Activated CD8-positive, alpha-beta T cell treated with anti-CD3 and anti-CD28 coated beads for 36 hours (primary cell): Measurements from ENCODE around the gene RAB6C. TPM values are rescaled to one million over a fixed set of nuclear protein-coding genes. Genes with fewer than 3 reads are reported as not detected.
"Not testable (repeated sequence)": the region's sequence is repeated elsewhere in the genome, so short reads cannot be mapped to it uniquely, and the experiment has no call there.

ENCODE experiments used
- ATAC-seq: fragments of 200-7000 bp; cut with Tn5 transposase; one replicate; pipeline ENCODE4 v1.10.0; 2021; ENCODE audit warnings: mild to moderate bottlenecking, moderate library complexity
- CTCF ChIA-PET: fragments of 350-600 bp; sonication (Branson Sonifier 250); formaldehyde crosslinking; loops from one replicate; lab custom pipeline; 2021; ENCODE audit warnings: antibody characterized with exemption; lab: Charles Lee
- POLR2A ChIA-PET: fragments of 350-600 bp; sonication (Branson Sonifier 250); formaldehyde crosslinking; loops from one replicate; lab custom pipeline; 2021; ENCODE audit warnings: antibody characterized with exemption; lab: Charles Lee
- DNase-seq: peaks from one replicate; pipeline ENCODE4 v3.0.0-alpha.2; 2020
- H3K27ac Mint-ChIP-seq: one replicate; pipeline ENCODE4 v1.8.0; 2021; ENCODE audit warnings: mild to moderate bottlenecking, mixed read lengths
- H3K27me3 Mint-ChIP-seq: one replicate; pipeline ENCODE4 v1.8.0; 2021; ENCODE audit warnings: mixed read lengths
- H3K36me3 Mint-ChIP-seq: one replicate; pipeline ENCODE4 v1.8.0; 2021; ENCODE audit warnings: low read depth, mixed read lengths
- H3K4me1 Mint-ChIP-seq: one replicate; pipeline ENCODE4 v1.8.0; 2021; ENCODE audit warnings: low read depth, mixed read lengths
- H3K4me3 Mint-ChIP-seq: one replicate; pipeline ENCODE4 v1.8.0; 2021; ENCODE audit warnings: mild to moderate bottlenecking, moderate library complexity, mixed read lengths
- H3K9me3 Mint-ChIP-seq: one replicate; pipeline ENCODE4 v1.8.0; 2021; ENCODE audit warnings: mixed read lengths
- CTCF ChIP-seq: fragments of 200-600 bp; IDR thresholded peaks from one replicate; pipeline ENCODE4 v1.8.0; 2022; ENCODE audit warnings: antibody characterized with exemption, mild to moderate bottlenecking
- intact Hi-C: fragments of 100-400 bp; cut with micrococcal nuclease; formaldehyde crosslinking; loops from one replicate; pipeline ENCODE4 v1.10.0; 2022
- total RNA-seq, 2 experiments: library from RNA; stranded (reverse); gene quantifications; one replicate each; pipeline ENCODE4 v1.2.3, GENCODE V29; 2021

The RAB6C gene
- total RNA-seq, 2 experiments from 2014 or later = not detected

- CTCF ChIA-PET = no interaction called here
- H3K36me3 Mint-ChIP-seq = no peaks in the 10 kb centered on the region
- no peaks in the 10 kb centered on the region for H3K9me3 Mint-ChIP-seq
- no peak for TF ChIP-seq CTCF
- intact Hi-C loops = no loop called here
- peaks cover 25% of the 10 kb centered on the region for H3K27me3 Mint-ChIP-seq
- peaks cover 3% of the 10 kb centered on the region for H3K4me1 Mint-ChIP-seq
- ATAC-seq (no peak), DNase-seq (no peak)
- H3K4me3 Mint-ChIP-seq = no peak overlapping the region
- POLR2A ChIA-PET = no interaction called here
- H3K27ac Mint-ChIP-seq = no peak overlapping the region
Measured at GRCh38 chr2:129977986-129978385, 1.5 kb upstream of the RAB6C start.

DNA sequence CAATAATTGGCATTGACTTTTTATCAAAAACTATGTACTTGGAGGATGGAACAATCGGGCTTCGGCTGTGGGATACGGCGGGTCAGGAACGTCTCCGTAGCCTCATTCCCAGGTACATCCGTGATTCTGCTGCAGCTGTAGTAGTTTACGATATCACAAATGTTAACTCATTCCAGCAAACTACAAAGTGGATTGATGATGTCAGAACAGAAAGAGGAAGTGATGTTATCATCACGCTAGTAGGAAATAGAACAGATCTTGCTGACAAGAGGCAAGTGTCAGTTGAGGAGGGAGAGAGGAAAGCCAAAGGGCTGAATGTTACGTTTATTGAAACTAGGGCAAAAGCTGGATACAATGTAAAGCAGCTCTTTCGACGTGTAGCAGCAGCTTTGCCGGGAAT is 780 bp downstream of the RAB6C start:
- POLR2A ChIA-PET, CTCF ChIA-PET, H3K9me3 Mint-ChIP-seq, DNase-seq, H3K4me3 Mint-ChIP-seq, H3K27ac Mint-ChIP-seq, H3K4me1 Mint-ChIP-seq, intact Hi-C loops, H3K36me3 Mint-ChIP-seq, ATAC-seq: not testable (repeated sequence)
- H3K27me3 Mint-ChIP-seq = peaks cover 31% of the 10 kb centered on the region

DNA sequence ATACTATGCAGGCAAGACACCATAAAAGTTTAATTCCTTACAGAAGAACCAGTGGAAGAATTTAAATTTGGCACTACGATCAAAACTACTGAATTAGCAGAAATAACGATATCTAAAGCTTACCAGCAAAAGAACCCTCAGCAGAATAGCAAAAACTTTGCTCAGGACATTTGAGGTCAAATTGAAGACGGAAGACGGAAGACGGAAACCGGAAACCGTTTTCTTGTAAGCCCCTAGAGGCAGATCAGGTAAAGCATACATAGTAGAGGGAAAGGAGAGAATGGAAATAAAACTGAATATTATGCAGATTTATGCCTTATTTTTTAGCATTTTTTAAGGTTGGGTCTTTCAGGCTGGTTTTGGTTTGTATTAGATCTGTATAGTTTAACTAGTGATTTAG is 2.2 kb downstream of the RAB6C start:
- POLR2A ChIA-PET, CTCF ChIA-PET, H3K4me3 Mint-ChIP-seq: not testable (repeated sequence)

GRCh38 chr2:129984426-129984825 is 5.0 kb downstream of the RAB6C start:
- no peak for ATAC-seq
- CTCF ChIA-PET = no interaction called here

More for the DNA sequence above, 2.2 kb downstream of the RAB6C start:
- H3K27ac Mint-ChIP-seq, H3K9me3 Mint-ChIP-seq, H3K4me1 Mint-ChIP-seq, intact Hi-C loops, H3K36me3 Mint-ChIP-seq, ATAC-seq, DNase-seq: not testable (repeated sequence)
- H3K27me3 Mint-ChIP-seq = peaks cover 35% of the 10 kb centered on the region

GRCh38 chr2:129992415-129993006 is 13.0 kb downstream of the RAB6C start:
- H3K4me3 Mint-ChIP-seq, CTCF ChIA-PET, intact Hi-C loops, H3K9me3 Mint-ChIP-seq, POLR2A ChIA-PET, ATAC-seq, H3K4me1 Mint-ChIP-seq, DNase-seq, H3K36me3 Mint-ChIP-seq, H3K27ac Mint-ChIP-seq: not testable (repeated sequence)
- H3K27me3 Mint-ChIP-seq = peaks cover 39% of the 10 kb centered on the region

More at GRCh38 chr2:129984426-129984825, 5.0 kb downstream of the RAB6C start:
- H3K27me3 Mint-ChIP-seq = peaks cover 29% of the 10 kb centered on the region
- POLR2A ChIA-PET = no interaction called here
- H3K27ac Mint-ChIP-seq = no peak overlapping the region
- no peak for TF ChIP-seq CTCF
- no peaks in the 10 kb centered on the region for H3K9me3 Mint-ChIP-seq
- DNase-seq = no peak
- no peaks in the 10 kb centered on the region for H3K36me3 Mint-ChIP-seq
- H3K4me1 Mint-ChIP-seq = no peaks in the 10 kb centered on the region
- no peak overlapping the region for H3K4me3 Mint-ChIP-seq
- intact Hi-C loops = no loop called here

DNA sequence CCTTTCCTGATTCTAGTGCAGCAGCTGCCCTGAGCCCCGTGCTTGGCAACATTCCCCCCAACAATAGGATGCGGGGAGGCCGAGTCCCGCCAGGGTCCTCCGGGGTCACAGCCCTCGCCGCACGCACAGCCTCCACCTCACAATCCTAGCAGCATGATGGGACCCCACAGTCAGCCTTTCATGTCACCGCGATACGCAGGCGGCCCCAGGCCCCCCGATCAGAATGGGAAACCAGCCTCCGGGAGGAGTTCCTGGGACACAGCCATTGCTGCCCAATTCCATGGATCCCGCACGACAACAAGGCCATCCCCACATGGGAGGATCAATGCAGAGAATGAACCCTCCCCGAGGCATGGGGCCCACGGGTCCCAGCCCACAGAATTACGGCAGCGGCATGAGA is 13.7 kb downstream of the RAB6C start:
- POLR2A ChIA-PET, DNase-seq, H3K36me3 Mint-ChIP-seq, intact Hi-C loops, H3K4me1 Mint-ChIP-seq, CTCF ChIA-PET, H3K4me3 Mint-ChIP-seq, H3K9me3 Mint-ChIP-seq, ATAC-seq, H3K27ac Mint-ChIP-seq: not testable (repeated sequence)
- H3K27me3 Mint-ChIP-seq = peaks cover 41% of the 10 kb centered on the region

GRCh38 chr2:129996657-129997237 is 17.3 kb downstream of the RAB6C start:
- H3K4me3 Mint-ChIP-seq, POLR2A ChIA-PET, CTCF ChIA-PET, H3K9me3 Mint-ChIP-seq, DNase-seq, ATAC-seq, intact Hi-C loops, H3K27ac Mint-ChIP-seq, H3K4me1 Mint-ChIP-seq, H3K36me3 Mint-ChIP-seq: not testable (repeated sequence)
- peaks cover 23% of the 10 kb centered on the region for H3K27me3 Mint-ChIP-seq

- H3K27me3 Mint-ChIP-seq = peaks cover 19% of the 10 kb centered on the region
- DNase-seq, CTCF ChIA-PET, H3K4me3 Mint-ChIP-seq, H3K4me1 Mint-ChIP-seq, intact Hi-C loops, POLR2A ChIA-PET, H3K36me3 Mint-ChIP-seq, ATAC-seq, H3K27ac Mint-ChIP-seq, H3K9me3 Mint-ChIP-seq: not testable (repeated sequence)
Measured at GRCh38 chr2:129998771-129999170, 19.3 kb downstream of the RAB6C start.

- H3K27ac Mint-ChIP-seq, H3K9me3 Mint-ChIP-seq, POLR2A ChIA-PET, H3K36me3 Mint-ChIP-seq, CTCF ChIA-PET, ATAC-seq, H3K4me3 Mint-ChIP-seq, H3K4me1 Mint-ChIP-seq, intact Hi-C loops: not testable (repeated sequence)
- H3K27me3 Mint-ChIP-seq = peaks cover 31% of the 10 kb centered on the region
- DNase-seq = peak; percentile 4
Measured at GRCh38 chr2:130005862-130006261, 26.4 kb downstream of the RAB6C start.

DNA sequence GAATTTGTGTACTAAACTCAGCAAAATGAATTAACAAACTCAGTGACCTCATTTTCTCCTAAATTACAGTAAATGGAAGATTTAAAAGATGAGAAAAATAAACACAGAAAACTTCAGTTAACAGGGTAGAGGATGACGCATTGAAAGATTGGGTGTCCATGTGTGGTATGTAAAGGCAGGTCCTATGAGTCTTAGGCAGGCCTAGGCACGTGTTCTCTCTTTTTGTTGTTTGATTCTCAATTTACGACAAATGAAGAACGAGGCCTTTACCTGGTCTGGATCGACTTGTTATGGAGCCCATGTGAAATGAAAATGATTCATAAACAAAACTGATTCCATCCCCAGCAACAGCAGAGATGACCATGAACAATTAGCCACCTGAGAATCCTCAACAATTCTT is 37.2 kb downstream of the RAB6C start:
- H3K4me1 Mint-ChIP-seq, intact Hi-C loops, H3K36me3 Mint-ChIP-seq, CTCF ChIA-PET, POLR2A ChIA-PET, ATAC-seq, H3K9me3 Mint-ChIP-seq, DNase-seq, H3K27ac Mint-ChIP-seq, H3K4me3 Mint-ChIP-seq, H3K27me3 Mint-ChIP-seq: not testable (repeated sequence)
